HG02885 (cell line): ENCODE measurements around the gene GRIK4.

Experiments used
- ATAC-seq: cut with Tn5 transposase; IDR thresholded peaks from one replicate; pipeline ENCODE4 v1.9.1; 2021; ENCODE audit warnings: mild to moderate bottlenecking; ENCODE audit not compliant: unreplicated experiment, poor library complexity

Gene GRIK4

GRCh38 chr11:120717623-120718022 lies 206.1 kb downstream of the GRIK4 start:
- no peak for ATAC-seq

- ATAC-seq: no peak
Observed at GRCh38 chr11:120718171-120718570, 206.6 kb downstream of the GRIK4 start.

- no peak for ATAC-seq
Observed at GRCh38 chr11:120719348-120719747, 207.8 kb downstream of the GRIK4 start.

- ATAC-seq: no peak
Observed at GRCh38 chr11:120720760-120721159, 209.2 kb downstream of the GRIK4 start.

GRCh38 chr11:120722524-120722923 lies 211.0 kb downstream of the GRIK4 start:
- no peak for ATAC-seq

DNA sequence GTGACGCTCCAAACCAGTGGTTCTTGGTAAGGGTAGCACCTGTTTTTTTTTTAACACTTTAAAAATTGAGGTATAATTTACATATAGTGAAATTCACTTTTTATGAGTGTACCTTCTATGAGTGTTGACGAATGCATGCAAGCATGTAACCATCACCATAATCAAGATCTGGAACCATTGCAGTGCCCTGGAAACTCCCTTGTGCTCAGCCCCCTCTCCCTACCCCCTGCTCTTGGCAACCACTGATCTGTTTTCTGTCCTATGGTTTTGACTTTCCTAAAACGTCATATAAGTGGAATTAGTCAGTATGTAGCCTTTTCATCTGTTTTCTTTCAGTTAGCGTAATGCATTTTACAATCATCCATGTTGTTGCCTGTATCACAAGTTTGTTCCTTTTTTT lies 212.2 kb downstream of the GRIK4 start:
- ATAC-seq: no peak

- ATAC-seq: no peak
Observed at GRCh38 chr11:120727752-120728151, 216.2 kb downstream of the GRIK4 start.

GRCh38 chr11:120735035-120735434 lies 223.5 kb downstream of the GRIK4 start:
- ATAC-seq: no peak

GRCh38 chr11:120738516-120739046 lies 227.0 kb downstream of the GRIK4 start:
- ATAC-seq: no peak

GRCh38 chr11:120739780-120740179 lies 228.2 kb downstream of the GRIK4 start:
- ATAC-seq: no peak

GRCh38 chr11:120740380-120740779 lies 228.8 kb downstream of the GRIK4 start:
- no peak for ATAC-seq

DNA sequence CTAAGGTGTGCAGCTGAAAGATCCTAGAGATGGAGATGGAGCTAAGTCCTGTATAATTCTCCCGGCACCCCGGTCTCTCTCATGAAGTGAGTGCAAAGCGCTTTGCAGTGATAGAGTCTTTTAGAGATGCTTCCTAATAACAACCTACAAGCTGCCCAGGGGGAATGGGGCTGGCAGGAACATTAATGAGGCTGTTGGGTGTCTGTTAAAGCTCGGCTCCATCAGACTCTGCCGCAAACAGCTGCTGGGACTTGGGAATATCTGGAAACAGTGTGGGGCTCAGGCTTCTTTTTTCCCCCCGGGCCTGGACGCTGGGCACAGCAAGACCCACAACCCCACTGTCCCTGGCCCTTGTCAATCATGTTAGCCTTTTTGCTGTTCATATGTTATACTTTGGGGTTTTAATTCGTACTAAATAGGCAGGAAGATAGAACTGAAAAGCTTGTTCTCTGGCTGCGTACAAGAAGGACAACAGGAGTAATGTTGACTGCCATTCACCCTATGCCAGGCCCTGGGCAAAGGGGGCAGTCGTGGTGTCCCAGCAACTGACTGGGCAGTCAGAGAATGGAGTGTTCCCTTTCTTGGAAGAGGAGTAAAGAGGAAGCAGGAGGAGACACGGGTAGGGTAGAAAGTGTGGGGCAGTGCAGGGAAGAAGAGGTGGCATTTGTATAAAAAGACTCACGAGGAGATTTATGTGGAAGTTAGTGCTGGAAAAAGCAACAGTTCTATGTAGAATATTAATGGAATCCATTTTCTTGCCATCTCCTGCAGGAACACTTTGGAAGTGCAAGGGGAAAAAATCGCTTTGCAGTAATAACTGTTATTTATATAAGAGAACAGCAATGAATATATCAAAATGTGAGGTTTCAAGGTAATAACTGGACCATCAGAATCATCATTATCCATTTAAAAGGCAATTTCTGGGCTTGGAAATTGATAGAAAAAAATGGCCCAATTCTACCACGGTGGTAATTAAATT lies 232.8 kb downstream of the GRIK4 start:
- ATAC-seq: no peak

GRCh38 chr11:120746376-120746775 lies 234.8 kb downstream of the GRIK4 start:
- no peak for ATAC-seq

GRCh38 chr11:120746836-120747609 lies 235.5 kb downstream of the GRIK4 start:
- no peak for ATAC-seq

DNA sequence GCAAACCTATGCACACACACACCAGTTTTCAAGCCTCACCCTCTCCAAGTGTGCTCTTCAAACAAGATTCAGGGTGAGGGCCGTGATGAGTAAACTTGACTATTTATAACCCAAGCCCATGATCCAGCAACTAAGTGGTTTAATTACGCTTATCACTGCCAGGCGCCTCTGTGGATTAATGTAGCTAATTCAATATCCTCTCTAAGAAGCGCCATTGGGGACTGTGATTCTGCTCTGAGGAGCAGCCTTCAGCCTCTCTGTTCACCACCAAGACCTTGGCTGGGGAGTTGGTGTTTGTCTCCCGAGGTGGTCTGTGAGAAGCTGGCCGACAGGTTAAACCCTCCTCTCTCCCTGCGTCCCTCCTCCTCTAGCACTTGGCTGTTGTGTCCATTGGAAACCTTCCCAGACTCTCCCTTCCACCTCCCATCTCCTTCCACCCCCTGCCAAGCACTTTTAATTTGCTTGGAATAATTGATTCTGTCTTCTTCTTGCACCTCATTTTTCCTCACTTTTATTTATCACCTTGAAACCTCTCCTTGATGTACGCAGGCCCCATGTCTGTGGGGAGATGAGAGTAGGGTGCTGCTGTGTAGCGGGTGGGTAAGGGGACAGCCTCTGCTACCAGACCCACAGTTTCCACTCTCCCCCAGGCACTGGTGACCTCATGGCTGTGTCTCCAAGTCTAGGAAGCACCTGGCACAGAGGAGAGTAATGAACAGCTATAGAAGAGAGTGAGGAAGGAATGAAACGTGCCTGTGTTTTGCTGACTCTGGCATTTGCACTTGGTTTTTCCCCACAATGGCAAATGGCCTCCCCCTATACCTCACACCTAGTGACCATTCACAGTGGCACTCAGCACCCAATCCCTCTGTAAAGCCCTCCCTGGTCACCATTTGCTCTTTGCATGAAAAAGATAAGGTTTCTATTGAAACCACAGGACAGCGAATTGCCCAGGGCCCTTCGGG lies 236.6 kb downstream of the GRIK4 start:
- ATAC-seq: no peak

GRCh38 chr11:120749395-120749794 lies 237.8 kb downstream of the GRIK4 start:
- no peak for ATAC-seq

DNA sequence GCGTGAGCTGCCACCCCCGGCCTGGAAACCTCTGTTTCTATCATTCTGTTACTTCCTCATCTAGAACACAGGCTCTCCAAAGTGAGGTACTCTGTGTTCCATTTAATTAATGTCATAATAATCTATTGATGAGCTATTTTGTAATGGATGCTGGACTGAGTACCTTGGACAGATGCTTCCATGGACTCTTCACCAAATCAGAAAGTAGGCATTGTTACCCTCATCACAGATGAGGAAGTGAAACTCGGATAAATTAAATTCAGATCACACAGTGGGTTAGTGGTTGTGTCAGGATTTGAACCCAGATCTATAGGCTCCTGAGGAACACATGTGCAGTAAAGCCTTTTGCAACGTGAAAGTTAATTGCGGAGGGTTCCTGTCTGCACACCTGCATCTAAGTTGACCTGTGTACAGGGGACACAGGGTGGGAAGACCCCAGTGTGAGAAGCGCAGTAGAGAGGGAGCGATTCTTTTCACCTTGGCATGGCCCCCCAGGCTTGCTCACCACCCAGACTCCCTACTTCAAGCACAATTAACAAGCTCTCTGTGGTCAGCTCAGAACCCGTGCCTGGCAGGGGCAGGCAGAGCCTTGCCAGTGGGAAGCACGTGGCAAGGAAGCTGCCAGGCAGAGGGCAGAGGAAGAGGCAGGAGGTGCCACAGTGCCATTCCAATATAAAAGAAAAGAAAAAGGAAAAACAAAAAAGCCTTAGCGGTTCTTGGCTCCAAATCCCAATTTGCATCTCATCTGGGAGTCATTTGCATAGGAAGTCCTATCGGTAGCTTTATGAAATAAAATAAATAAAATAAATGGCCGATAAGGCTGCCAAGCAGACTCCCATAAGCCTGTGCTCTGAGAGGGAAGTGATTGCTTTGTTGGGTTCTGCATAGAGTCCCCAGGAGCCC lies 239.3 kb downstream of the GRIK4 start:
- ATAC-seq: no peak

DNA sequence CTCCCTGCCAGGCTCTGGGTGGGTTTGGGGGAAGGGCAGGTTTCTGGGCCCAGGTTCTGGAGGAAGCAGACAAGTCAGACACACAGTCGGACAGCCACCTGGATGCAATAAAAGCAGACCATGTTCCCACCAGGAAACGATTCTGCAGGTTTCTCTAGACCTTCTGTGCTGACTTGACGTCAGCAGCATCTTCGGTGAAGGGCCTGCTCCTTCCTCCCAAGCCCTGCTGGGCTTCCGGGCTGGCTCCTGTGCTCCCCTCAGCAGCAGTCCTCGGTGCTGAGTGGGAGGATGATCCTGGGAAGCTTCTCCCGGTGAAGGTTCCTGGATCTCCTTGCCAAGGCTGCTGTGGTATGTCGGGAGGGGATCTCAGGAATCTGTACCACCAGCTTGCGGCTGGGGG lies 240.0 kb downstream of the GRIK4 start:
- no peak for ATAC-seq

- ATAC-seq: no peak
Observed at GRCh38 chr11:120752668-120753067, 241.1 kb downstream of the GRIK4 start.
